ENCODE measurements around the gene HOXB8. TPM values are rescaled to one million over a fixed set of nuclear protein-coding genes. Genes with fewer than 3 reads are reported as not detected.

HOXB8 gene
- total RNA-seq, 2 experiments from 2014 or later = not detected

DNA sequence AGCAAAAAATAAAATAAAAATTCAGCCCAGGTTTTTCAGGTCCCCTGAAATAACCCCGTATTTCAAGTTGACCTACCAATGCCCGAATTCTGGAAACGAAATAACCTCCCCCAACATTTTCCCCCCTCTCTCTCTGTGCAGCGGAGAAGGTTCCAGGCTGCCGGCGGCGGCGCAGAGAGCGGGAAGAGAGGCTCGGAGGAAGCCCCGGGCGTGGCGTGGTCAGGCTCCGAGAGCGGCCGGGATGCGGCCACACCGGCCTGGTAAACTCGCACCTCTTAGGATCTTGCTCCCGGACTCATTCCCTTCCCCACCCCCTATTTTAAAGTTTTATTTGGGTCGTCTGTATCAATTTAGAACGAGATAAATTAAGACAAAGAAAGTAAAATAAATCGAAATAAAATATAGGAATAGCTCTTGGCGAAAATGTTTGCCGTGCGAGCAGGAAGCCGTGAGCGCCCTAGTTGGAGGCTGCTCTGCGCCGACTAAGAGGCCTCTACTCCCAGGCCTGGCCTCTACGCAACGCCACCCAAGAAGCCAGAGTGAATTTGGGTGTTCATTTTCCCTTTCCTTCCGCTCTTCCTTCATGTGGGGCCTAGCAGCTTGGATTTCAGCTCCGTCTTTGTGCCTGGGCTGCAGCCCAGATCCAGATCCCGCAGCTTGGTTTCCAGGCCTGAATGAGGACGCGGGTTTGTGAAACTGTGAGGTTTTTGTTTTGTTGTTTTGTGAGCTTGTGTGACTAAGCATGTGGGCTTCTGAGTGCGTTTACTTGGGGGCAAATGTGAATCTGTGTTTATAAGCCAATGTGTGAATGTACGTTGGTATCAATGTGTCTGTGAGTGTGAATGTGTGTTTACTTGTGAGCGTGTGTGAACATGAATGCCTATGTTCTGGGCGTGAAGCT is 8.9 kb downstream of the HOXB8 start:
- intact Hi-C loops (cut with micrococcal nuclease) = no loop called here
- Mint-ChIP-seq H3K36me3 (ENCODE audit: low read depth) (no peaks in the 10 kb centered on the region), H3K4me1 (ENCODE audit: low read depth) (peaks cover 19% of the 10 kb centered on the region), H3K4me3 (no peak overlapping the region), H3K27ac (no peak overlapping the region), H3K27me3 (peaks cover 77% of the 10 kb centered on the region), H3K9me3 (no peaks in the 10 kb centered on the region)
- TF ChIP-seq, protein P1, sequence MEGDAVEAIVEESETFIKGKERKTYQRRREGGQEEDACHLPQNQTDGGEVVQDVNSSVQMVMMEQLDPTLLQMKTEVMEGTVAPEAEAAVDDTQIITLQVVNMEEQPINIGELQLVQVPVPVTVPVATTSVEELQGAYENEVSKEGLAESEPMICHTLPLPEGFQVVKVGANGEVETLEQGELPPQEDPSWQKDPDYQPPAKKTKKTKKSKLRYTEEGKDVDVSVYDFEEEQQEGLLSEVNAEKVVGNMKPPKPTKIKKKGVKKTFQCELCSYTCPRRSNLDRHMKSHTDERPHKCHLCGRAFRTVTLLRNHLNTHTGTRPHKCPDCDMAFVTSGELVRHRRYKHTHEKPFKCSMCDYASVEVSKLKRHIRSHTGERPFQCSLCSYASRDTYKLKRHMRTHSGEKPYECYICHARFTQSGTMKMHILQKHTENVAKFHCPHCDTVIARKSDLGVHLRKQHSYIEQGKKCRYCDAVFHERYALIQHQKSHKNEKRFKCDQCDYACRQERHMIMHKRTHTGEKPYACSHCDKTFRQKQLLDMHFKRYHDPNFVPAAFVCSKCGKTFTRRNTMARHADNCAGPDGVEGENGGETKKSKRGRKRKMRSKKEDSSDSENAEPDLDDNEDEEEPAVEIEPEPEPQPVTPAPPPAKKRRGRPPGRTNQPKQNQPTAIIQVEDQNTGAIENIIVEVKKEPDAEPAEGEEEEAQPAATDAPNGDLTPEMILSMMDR (IDR thresholded peaks at IDR 0.05) = no peak
- DNase-seq (no peak), ATAC-seq (no peak)
- POLR2A ChIA-PET = no interaction called here
- CTCF ChIA-PET = interaction anchor here (0.8 to 6.3 kb wide), 4 partner anchors 12 to 344 kb away, joined by 3 to 45 read pairs (median 8); partner anchors contain the start of gene HOXB5

DNA sequence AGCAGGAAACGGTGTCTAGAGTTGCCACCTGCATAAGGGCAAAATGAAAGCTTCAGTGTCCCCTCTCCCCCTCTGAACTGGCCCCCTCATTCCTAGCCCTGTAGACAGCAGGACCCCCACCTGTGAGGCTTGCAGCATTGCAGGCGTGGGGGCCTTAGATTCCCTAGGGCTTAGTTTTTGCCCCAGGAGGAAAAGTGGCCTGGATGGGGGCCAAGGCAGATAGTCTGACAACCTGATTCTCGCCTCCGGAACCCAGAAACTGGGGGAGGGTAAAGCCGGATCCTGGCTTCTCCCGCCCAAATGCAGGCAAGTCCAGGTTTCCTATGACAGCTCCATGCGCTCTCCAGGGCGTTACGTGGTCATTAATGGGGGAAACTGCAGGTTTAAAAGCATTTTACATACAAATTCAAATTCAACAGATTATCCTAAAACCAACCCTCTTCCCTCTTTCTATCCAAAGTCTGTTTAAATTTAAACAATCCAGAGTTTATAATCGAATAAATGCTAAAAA is 9.6 kb downstream of the HOXB8 start:
- Mint-ChIP-seq H3K27me3 (peaks cover 79% of the 10 kb centered on the region), H3K4me3 (no peak overlapping the region), H3K27ac (no peak overlapping the region), H3K4me1 (ENCODE audit: low read depth) (peaks cover 16% of the 10 kb centered on the region), H3K36me3 (ENCODE audit: low read depth) (no peaks in the 10 kb centered on the region), H3K9me3 (no peaks in the 10 kb centered on the region)
- ATAC-seq (no peak), DNase-seq (no peak)
- POLR2A ChIA-PET = no interaction called here
- TF ChIP-seq, protein P1 (IDR thresholded peaks at IDR 0.05) = no peak
- intact Hi-C loops (cut with micrococcal nuclease) = no loop called here
- CTCF ChIA-PET = interaction anchor here (2.7 to 6.3 kb wide), 2 partner anchors 11 to 30 kb away, joined by 11 to 45 read pairs; partner anchors contain the start of gene HOXB5

DNA sequence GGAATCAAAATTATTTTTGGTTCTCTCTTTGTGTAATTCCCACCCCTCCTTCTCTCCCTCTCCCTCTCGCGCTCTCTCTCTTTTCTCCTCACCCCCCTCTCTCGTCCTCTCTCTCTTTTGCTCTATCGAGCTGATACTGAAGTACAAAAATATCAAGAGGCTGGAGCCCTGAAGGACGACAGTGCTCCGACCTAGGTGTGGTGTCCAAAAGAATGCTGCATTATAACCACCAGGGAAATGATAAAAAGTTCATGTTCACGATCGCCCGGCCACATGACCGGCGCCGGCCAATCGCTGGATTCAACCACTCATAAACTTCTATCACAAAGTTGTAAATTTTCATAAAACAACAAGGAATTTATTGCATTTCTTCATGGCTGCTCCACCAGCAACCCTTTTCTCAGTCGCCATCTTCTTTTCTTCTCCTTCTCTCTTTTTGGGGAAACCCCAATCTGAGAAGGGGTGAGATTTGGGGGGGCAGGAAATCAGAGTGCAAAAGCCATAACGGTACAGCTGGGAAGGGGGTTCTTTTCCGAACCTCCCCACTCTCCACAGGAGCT is 10.2 kb downstream of the HOXB8 start, which contains the start of gene HOXB6:
Gene HOXB6 (minus strand): TSS at position 217 of the 560 bp plus-strand sequence. CDS start 6,836 bp downstream, outside the sequence.
- Mint-ChIP-seq H3K4me3 (no peak within 1 kb of the TSS), H3K4me1 (ENCODE audit: low read depth) (peaks cover 16% of the 10 kb centered on the region), H3K27me3 (peaks cover 83% of the 10 kb centered on the region), H3K9me3 (no peaks in the 10 kb centered on the region), H3K27ac (no peak within 1 kb of the TSS), H3K36me3 (ENCODE audit: low read depth) (no peaks in the 10 kb centered on the region)
- intact Hi-C loops (cut with micrococcal nuclease) = no loop called here
- ATAC-seq (no peak), DNase-seq (no peak)
- TF ChIP-seq, protein P1 (IDR thresholded peaks at IDR 0.05) = no peak
- ChIA-PET CTCF (interaction anchor here (2.7 to 6.3 kb wide), 2 partner anchors 11 to 31 kb away, joined by 11 to 45 read pairs; partner anchors contain the start of gene HOXB5), POLR2A (no interaction called here)

DNA sequence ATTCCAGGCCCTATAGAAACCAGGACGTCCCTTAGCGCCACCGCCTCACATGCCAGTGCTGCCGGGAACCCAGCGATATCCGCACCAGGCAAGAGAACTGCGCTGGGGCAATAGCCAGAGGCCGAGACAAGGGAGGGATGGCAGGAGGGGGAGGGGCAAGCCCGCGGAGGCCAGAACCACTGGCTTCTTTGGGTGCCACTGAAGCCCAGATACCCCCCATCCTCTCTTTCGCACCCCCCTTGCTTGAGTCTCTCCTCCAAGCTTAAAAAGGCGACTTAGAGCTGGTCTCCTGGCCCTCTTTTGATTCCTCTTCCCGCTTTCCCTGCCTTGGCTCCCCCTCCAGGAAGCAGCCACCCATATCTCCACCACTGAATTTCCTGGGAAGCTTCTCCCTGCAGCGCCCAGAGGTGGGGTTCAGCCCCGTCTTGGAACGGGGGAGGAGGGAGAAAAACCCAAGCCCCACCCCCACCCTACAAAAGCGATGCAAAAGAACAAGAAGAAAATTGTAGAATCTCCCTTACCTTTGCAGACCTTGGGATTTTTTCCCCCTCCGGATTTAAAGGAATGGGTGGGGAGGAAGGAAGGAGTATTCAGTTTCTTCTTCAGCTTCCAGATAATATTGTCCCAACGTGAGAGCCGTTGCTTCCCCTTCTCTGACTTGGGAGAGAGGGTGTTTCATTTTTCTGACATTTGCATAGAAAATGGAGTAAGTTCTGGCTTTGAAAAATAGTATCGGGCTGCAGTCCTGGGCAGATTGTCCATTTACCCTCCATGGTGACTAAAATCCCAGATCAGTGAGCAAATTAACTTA is 10.9 kb downstream of the HOXB8 start:
- DNase-seq (no peak), ATAC-seq (no peak)
- ChIA-PET CTCF (interaction anchor here (6.3 kb wide), 1 partner anchor 10 kb away, joined by 45 read pairs; the partner anchor contains the start of gene HOXB5), POLR2A (no interaction called here)
- no peak overlapping the region for H3K4me3 Mint-ChIP-seq
- H3K9me3 Mint-ChIP-seq = no peaks in the 10 kb centered on the region
- H3K4me1 Mint-ChIP-seq (ENCODE audit: low read depth) = peaks cover 16% of the 10 kb centered on the region
- no peaks in the 10 kb centered on the region for H3K36me3 Mint-ChIP-seq (ENCODE audit: low read depth)
- intact Hi-C loops (cut with micrococcal nuclease) = no loop called here
- peaks cover 83% of the 10 kb centered on the region for H3K27me3 Mint-ChIP-seq
- TF ChIP-seq, protein P1 (IDR thresholded peaks at IDR 0.05) = no peak
- no peak overlapping the region for H3K27ac Mint-ChIP-seq
